A549 (cell line): ENCODE measurements around the gene BBS9. TPM values are rescaled to one million over a fixed set of nuclear protein-coding genes. Genes with fewer than 3 reads are reported as not detected.

Experiments used
- ATAC-seq, 2 experiments: fragments of 200-7000 bp in 1 of 2; fragments of >200 bp in 1 of 2; cut with Nextera tagmentation in 1 of 2; cut with Tn5 transposase in 1 of 2; 3 replicates each; pipeline versions ENCODE4 v1.8.0 to v1.9.1; 2018 to 2020; ENCODE audit warnings: mild to moderate bottlenecking in 1 of 2, moderate library complexity in 1 of 2
- CTCF ChIA-PET: fragments of 300-600 bp; sonication (Branson Sonifier 250); formaldehyde crosslinking; extraction: SDS; loops from one replicate; lab custom pipeline; 2021; ENCODE audit warnings: antibody characterized with exemption, inconsistent platforms; lab: Yijun Ruan, JAX
- POLR2A ChIA-PET: fragments of 350-600 bp; formaldehyde crosslinking; extraction: SDS; loops from one replicate; lab custom pipeline; 2021; ENCODE audit warnings: antibody characterized with exemption, inconsistent platforms; lab: Yijun Ruan, JAX
- DNase-seq, 2 experiments: peaks; one replicate each; pipeline versions ENCODE4 v3.0.0 to v3.0.0-alpha.2; 2011 to 2016; ENCODE audit warnings: low read depth in 1 of 2, low spot score in 1 of 2
- FAIRE-seq: peaks from 2 replicates; lab custom pipeline; 2011; peaks lifted over from hg19 to GRCh38; lab: Jason Lieb, UNC
- H3K27ac ChIP-seq, 2 experiments: fragments of >200 bp; sonication (Bioruptor Twin); formaldehyde crosslinking; 3 replicates each; pipeline ENCODE4 v1.5.1; 2016 to 2017
- H3K4me1 ChIP-seq: fragments of >200 bp; sonication (Bioruptor Twin); formaldehyde crosslinking; 3 replicates; pipeline ENCODE4 v1.6.1; 2016
- H3K4me2 ChIP-seq: fragments of >200 bp; sonication (Bioruptor Twin); formaldehyde crosslinking; 3 replicates; pipeline ENCODE4 v1.6.1; 2016
- H3K4me3 ChIP-seq: fragments of >200 bp; sonication (Bioruptor Twin); formaldehyde crosslinking; 3 replicates; pipeline ENCODE4 v1.5.1; 2016
- H3K9me3 ChIP-seq: fragments of >200 bp; sonication (Bioruptor Twin); formaldehyde crosslinking; 3 replicates; pipeline ENCODE4 v1.6.1; 2016
- BHLHE40 ChIP-seq: IDR thresholded peaks from 2 replicates; pipeline ENCODE4 v1.6.1; 2012; ENCODE audit warnings: low read depth, low read length, inconsistent platforms
- CBX2 ChIP-seq: fragments of 200-600 bp; sonication (generic); IDR thresholded peaks from 2 replicates; pipeline ENCODE4 v1.6.1; 2016; ENCODE audit warnings: low read depth, mild to moderate bottlenecking, borderline replicate concordance
- CEBPB ChIP-seq, 2 experiments: fragments of >200 bp in 1 of 2; sonication (Bioruptor Twin) in 1 of 2; formaldehyde crosslinking in 1 of 2; IDR thresholded peaks; 2 replicates each; pipeline ENCODE4 v1.6.1; 2012 to 2016
- EHF ChIP-seq: fragments of 250-450 bp; sonication (Bioruptor Pico); IDR thresholded peaks from 2 replicates; pipeline ENCODE4 v1.5.0; 2020; ENCODE audit warnings: mild to moderate bottlenecking
- EHMT2 ChIP-seq: fragments of 200-600 bp; sonication (generic); IDR thresholded peaks from 2 replicates; pipeline ENCODE4 v1.6.1; 2016; ENCODE audit warnings: antibody characterized with exemption, low read depth, mild to moderate bottlenecking, moderate library complexity
- FOSB ChIP-seq: fragments of 250-450 bp; sonication (Bioruptor Pico); IDR thresholded peaks from 2 replicates; pipeline ENCODE4 v1.5.0; 2020; ENCODE audit warnings: mild to moderate bottlenecking, moderate library complexity
- FOXS1 ChIP-seq: fragments of 250-450 bp; sonication (Bioruptor Pico); IDR thresholded peaks from 2 replicates; pipeline ENCODE4 v1.5.0; 2020; ENCODE audit warnings: mild to moderate bottlenecking, moderate library complexity
- HDAC2 ChIP-seq: fragments of 200-600 bp; sonication (generic); IDR thresholded peaks from 2 replicates; pipeline ENCODE4 v1.6.1; 2016
- HEYL ChIP-seq: fragments of 250-450 bp; sonication (Bioruptor Pico); IDR thresholded peaks from 2 replicates; pipeline ENCODE4 v1.8.0; 2021; ENCODE audit warnings: mild to moderate bottlenecking, moderate library complexity
- HOXA7 ChIP-seq: fragments of 250-450 bp; sonication (Bioruptor Pico); IDR thresholded peaks from 2 replicates; pipeline ENCODE4 v1.5.0; 2020; ENCODE audit warnings: mild to moderate bottlenecking, moderate library complexity
- HOXB13 ChIP-seq: fragments of 250-450 bp; sonication (Bioruptor Pico); IDR thresholded peaks from 2 replicates; pipeline ENCODE4 v1.5.0; 2020; ENCODE audit warnings: low read depth, mild to moderate bottlenecking, moderate library complexity
- HOXB5 ChIP-seq: fragments of 250-450 bp; sonication (Bioruptor Pico); IDR thresholded peaks from 2 replicates; pipeline ENCODE4 v1.5.0; 2020; ENCODE audit warnings: mild to moderate bottlenecking, moderate library complexity
- JUN ChIP-seq, 2 experiments: fragments of >200 bp; sonication (Bioruptor Twin); formaldehyde crosslinking; IDR thresholded peaks; 2 replicates in 1 of 2; 3 replicates in 1 of 2; pipeline ENCODE4 v1.6.1; 2016 to 2017
- KDM1A ChIP-seq: fragments of 200-600 bp; sonication (generic); IDR thresholded peaks from 2 replicates; pipeline ENCODE4 v1.6.1; 2016; ENCODE audit warnings: low read depth, mild to moderate bottlenecking
- KDM5A ChIP-seq: fragments of 200-600 bp; sonication (generic); IDR thresholded peaks from 2 replicates; pipeline ENCODE4 v1.6.1; 2016; ENCODE audit warnings: antibody characterized with exemption, mild to moderate bottlenecking
- MAZ ChIP-seq: fragments of 150-350 bp; IDR thresholded peaks from 2 replicates; pipeline ENCODE4 v1.6.1; 2014; ENCODE audit warnings: antibody characterized with exemption, low read depth, low read length, borderline replicate concordance
- NR3C1 ChIP-seq: fragments of >200 bp; sonication (Bioruptor Twin); formaldehyde crosslinking; IDR thresholded peaks from 3 replicates; pipeline ENCODE4 v1.6.1; 2017
- PHF8 ChIP-seq: fragments of 200-600 bp; sonication (generic); IDR thresholded peaks from 2 replicates; pipeline ENCODE4 v1.6.1; 2016; ENCODE audit warnings: low read depth, mild to moderate bottlenecking, antibody characterized with exemption, moderate library complexity, borderline replicate concordance
- POLR2AphosphoS2 ChIP-seq: conservative IDR thresholded peaks from 2 replicates; pipeline ENCODE4 v1.6.1; 2012; ENCODE audit warnings: low read length, improper control_type of control experiment, inconsistent platforms
- RAD21 ChIP-seq, 2 experiments: fragments of >200 bp in 1 of 2; sonication (Bioruptor Twin) in 1 of 2; formaldehyde crosslinking in 1 of 2; IDR thresholded peaks in 1 of 2; conservative IDR thresholded peaks in 1 of 2; 2 replicates in 1 of 2; 3 replicates in 1 of 2; pipeline ENCODE4 v1.6.1; 2012 to 2018; ENCODE audit warnings: inconsistent platforms in 1 of 2
- RARB ChIP-seq: fragments of 250-450 bp; sonication (Bioruptor Pico); IDR thresholded peaks from 2 replicates; pipeline ENCODE4 v1.8.0; 2021; ENCODE audit warnings: mild to moderate bottlenecking, moderate library complexity
- RFX5 ChIP-seq: fragments of 450-650 bp; IDR thresholded peaks from 2 replicates; pipeline ENCODE4 v1.7.1; 2014; ENCODE audit warnings: antibody characterized with exemption, mild to moderate bottlenecking, moderate library complexity
- RNF2 ChIP-seq: fragments of 200-600 bp; sonication (generic); IDR thresholded peaks from 2 replicates; pipeline ENCODE4 v1.6.1; 2016; ENCODE audit warnings: low read depth, mild to moderate bottlenecking, antibody characterized with exemption, moderate library complexity, borderline replicate concordance
- ZFP36 ChIP-seq: fragments of 450-650 bp; IDR thresholded peaks from 2 replicates; pipeline ENCODE4 v1.6.1; 2014; ENCODE audit warnings: borderline replicate concordance; ENCODE audit not compliant: partially characterized antibody
- ZSCAN20 ChIP-seq: fragments of 250-450 bp; sonication (Bioruptor Pico); IDR thresholded peaks from 2 replicates; pipeline ENCODE4 v1.8.0; 2022; ENCODE audit warnings: mild to moderate bottlenecking, moderate library complexity
- WGBS: methylation state at CpG from one replicate; pipeline ENCODE4 v1.1.6; 2017; ENCODE audit errors: missing lambda C conversion rate; 5-methylcytosine and 5-hydroxymethylcytosine counted together
- polyA plus RNA-seq, 4 experiments: library from polyadenylated mRNA; depleted of rRNA in 3 of 4; stranded (reverse); fragments of >200 nt; fragmentation: RNase III in 1 of 4; extraction: RNeasy Plus Mini Kit Qiagen cat#74134 plus additional on column Dnase treatment in 1 of 4; gene quantifications; 2 replicates in 3 of 4; 3 replicates in 1 of 4; pipeline ENCODE4 v1.2.3, GENCODE V29; 2011 to 2017
- TF ChIP-seq, protein P1 (sequence below): fragments of >200 bp; sonication (Bioruptor Twin); formaldehyde crosslinking; IDR thresholded peaks from 2 replicates; pipeline ENCODE4 v1.6.1; 2016
- TF ChIP-seq, protein P2 (sequence below): fragments of 250-450 bp; sonication (Bioruptor Pico); IDR thresholded peaks from 2 replicates; pipeline ENCODE4 v1.5.0; 2020; ENCODE audit warnings: low read depth, mild to moderate bottlenecking, moderate library complexity
- TF ChIP-seq, protein P3 (sequence below): IDR thresholded peaks from 2 replicates; pipeline ENCODE4 v1.6.1; 2012

Gene BBS9
- polyA plus RNA-seq, 2 of the 4 experiments (the other 2 are of a cell fraction) = 8.3 to 9.1 TPM

DNA sequence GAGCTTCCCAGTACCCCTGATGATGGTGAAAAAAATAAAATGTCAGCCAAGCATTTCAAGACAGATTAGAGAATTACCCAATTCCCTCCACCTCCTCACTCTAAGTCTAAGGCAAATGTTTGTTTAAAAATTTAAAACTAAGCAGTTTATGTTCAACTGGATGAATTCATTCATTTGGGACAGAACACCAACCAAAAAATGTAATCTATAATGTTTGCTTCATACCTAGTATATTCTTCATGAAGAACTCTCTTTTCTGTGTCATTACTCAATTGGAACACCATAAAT, 450.3 kb downstream of the BBS9 start:
- ChIA-PET POLR2A (no interaction called here), CTCF (no interaction called here)
- DNase-seq (no peak), ATAC-seq (no peak), FAIRE-seq (no peak)
- TF ChIP-seq KDM1A (no peak), HDAC2 (no peak), HOXA7 (CRISPR knock-in tag) (no peak), KDM5A (no peak), ZSCAN20 (CRISPR knock-in tag) (no peak), RFX5 (no peak), RAD21 (conservative IDR thresholded peaks at IDR 0.05 in 1 of 2, IDR thresholded peaks at IDR 0.05 in 1 of 2) (no peak), HOXB13 (CRISPR knock-in tag) (no peak), CEBPB (IDR thresholded peaks at IDR 0.05) (no peak), MAZ (no peak)
- Histone ChIP-seq H3K4me2 (no peak overlapping the region), H3K9me3 (no peaks in the 10 kb centered on the region), H3K27ac (no peak overlapping the region), H3K4me1 (no peaks in the 10 kb centered on the region), H3K4me3 (no peak overlapping the region)

DNA sequence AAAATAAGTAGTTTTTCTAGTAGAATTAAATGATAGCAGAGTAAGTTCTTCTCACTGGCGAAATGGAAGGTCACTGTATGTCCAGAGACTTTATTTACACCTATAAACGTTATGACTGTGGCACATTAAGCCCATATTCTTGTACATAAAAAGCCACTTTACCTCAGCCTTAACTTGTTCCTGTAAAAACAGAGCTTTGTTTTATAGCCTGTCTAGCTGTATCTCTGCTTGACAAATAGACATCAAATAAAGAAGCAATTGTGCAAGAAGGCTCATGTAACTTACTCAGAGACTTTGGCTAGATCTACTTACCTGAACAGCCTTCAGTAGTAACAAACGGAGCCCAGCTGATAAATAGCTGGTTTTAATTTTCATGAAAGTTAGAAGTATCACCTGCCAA, 451.9 kb downstream of the BBS9 start:
- Histone ChIP-seq H3K4me3 (no peak overlapping the region), H3K4me1 (no peaks in the 10 kb centered on the region), H3K4me2 (no peak overlapping the region), H3K27ac (no peak overlapping the region), H3K9me3 (no peaks in the 10 kb centered on the region)
- DNase-seq (no peak), ATAC-seq (no peak), FAIRE-seq (no peak)
- POLR2A ChIA-PET = no interaction called here
- 20% methylated on average over 3 of the region's 3 CpGs for WGBS
- CTCF ChIA-PET = no interaction called here
- TF ChIP-seq EHF (CRISPR knock-in tag) (no peak), ZFP36 (no peak), RFX5 (no peak), HOXB13 (CRISPR knock-in tag) (no peak), HOXB5 (no peak), BHLHE40 (no peak)

DNA sequence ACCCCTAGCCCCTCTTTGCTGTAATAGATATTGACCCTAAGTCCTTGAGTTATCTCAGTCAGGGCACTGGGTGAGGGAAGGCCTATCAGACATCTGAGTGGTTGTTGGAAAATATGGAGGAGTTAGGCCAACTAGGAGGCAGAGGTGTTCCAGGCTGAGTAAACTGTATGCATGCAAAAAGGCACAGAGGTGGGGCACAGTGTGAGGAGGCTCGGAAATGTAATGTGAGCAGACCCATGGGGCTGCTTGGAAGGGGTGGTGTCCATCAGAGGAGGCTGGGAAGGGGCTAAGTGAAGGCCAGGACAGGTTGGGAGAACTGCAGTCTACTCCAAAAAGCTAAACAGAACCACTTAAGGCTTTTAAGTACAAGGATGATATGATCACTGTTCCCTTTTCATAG, 452.7 kb downstream of the BBS9 start:
- ChIA-PET CTCF (no interaction called here), POLR2A (no interaction called here)
- TF ChIP-seq POLR2AphosphoS2 = no peak
- no peak for TF ChIP-seq FOSB (CRISPR knock-in tag)
- TF ChIP-seq, protein P1, sequence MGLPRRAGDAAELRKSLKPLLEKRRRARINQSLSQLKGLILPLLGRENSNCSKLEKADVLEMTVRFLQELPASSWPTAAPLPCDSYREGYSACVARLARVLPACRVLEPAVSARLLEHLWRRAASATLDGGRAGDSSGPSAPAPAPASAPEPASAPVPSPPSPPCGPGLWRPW = no peak
- TF ChIP-seq CEBPB (IDR thresholded peaks at IDR 0.05) = no peak
- TF ChIP-seq PHF8 = no peak
- FAIRE-seq (no peak), ATAC-seq (no peak), DNase-seq (no peak)
- Histone ChIP-seq H3K27ac (no peak overlapping the region), H3K4me3 (no peak overlapping the region), H3K9me3 (no peaks in the 10 kb centered on the region), H3K4me2 (no peak overlapping the region), H3K4me1 (no peaks in the 10 kb centered on the region)
- 29% methylated on average over 1 of the region's 1 CpG for WGBS

DNA sequence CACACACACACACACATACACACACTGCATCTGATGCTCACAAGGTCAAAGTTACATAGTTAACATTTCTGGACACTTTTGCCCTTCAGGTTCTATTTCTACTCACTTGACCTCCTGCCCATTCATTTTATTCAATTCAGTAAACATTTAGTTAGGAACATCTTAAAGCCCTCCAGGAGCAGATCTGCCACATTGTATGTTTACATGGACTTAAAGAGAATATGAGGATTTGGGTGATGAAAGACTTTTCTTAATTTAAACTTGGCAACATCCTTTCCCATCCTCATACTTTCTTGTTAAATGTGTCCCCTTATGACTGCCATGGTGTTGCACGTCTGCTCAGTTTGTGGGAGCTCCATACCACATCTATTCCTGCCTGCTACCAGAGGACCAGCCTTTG, 453.2 kb downstream of the BBS9 start:
- no peaks in the 10 kb centered on the region for H3K4me1 ChIP-seq
- CTCF ChIA-PET = no interaction called here
- POLR2A ChIA-PET = no interaction called here
- no peaks in the 10 kb centered on the region for H3K9me3 ChIP-seq
- 77% methylated on average over 1 of the region's 1 CpG for WGBS
- no peak for ATAC-seq
- H3K4me2 ChIP-seq = no peak overlapping the region
- DNase-seq = no peak
- no peak for TF ChIP-seq NR3C1
- TF ChIP-seq CEBPB (IDR thresholded peaks at IDR 0.05) = no peak
- TF ChIP-seq RFX5 = no peak
- no peak for TF ChIP-seq FOXS1 (CRISPR knock-in tag)
- TF ChIP-seq CBX2 = no peak
- TF ChIP-seq, protein P2, sequence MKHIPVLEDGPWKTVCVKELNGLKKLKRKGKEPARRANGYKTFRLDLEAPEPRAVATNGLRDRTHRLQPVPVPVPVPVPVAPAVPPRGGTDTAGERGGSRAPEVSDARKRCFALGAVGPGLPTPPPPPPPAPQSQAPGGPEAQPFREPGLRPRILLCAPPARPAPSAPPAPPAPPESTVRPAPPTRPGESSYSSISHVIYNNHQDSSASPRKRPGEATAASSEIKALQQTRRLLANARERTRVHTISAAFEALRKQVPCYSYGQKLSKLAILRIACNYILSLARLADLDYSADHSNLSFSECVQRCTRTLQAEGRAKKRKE = no peak
- no peak for TF ChIP-seq RNF2
- no peak for TF ChIP-seq EHF (CRISPR knock-in tag)
- TF ChIP-seq, protein P3, sequence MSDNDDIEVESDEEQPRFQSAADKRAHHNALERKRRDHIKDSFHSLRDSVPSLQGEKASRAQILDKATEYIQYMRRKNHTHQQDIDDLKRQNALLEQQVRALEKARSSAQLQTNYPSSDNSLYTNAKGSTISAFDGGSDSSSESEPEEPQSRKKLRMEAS = no peak
- TF ChIP-seq HDAC2 = no peak
- TF ChIP-seq JUN (IDR thresholded peaks at IDR 0.05) = no peak
- TF ChIP-seq KDM5A = no peak
- TF ChIP-seq HEYL = no peak
- no peak for TF ChIP-seq RARB (CRISPR knock-in tag)
- TF ChIP-seq EHMT2 = no peak
- no peak for TF ChIP-seq HOXB13 (CRISPR knock-in tag)
- TF ChIP-seq KDM1A = no peak
- no peak for TF ChIP-seq ZFP36
- FAIRE-seq = no peak
- no peak overlapping the region for H3K27ac ChIP-seq
- no peak overlapping the region for H3K4me3 ChIP-seq
